Neutrophil (primary cell): ENCODE results near the gene ACCSL.

Experiments
- H3K27ac ChIP-seq: fragments of 200-600 bp; sonication (generic); 2 replicates; pipeline ENCODE4 v1.5.1; 2016; ENCODE audit warnings: mild to moderate bottlenecking, moderate library complexity
- H3K27me3 ChIP-seq: fragments of 200-600 bp; sonication (generic); 2 replicates; pipeline ENCODE4 v1.6.0; 2016; ENCODE audit warnings: mild to moderate bottlenecking
- H3K36me3 ChIP-seq: fragments of 200-600 bp; sonication (generic); 2 replicates; pipeline ENCODE4 v1.5.1; 2017
- H3K4me1 ChIP-seq, 2 experiments: fragments of 200-600 bp in 1 of 2; sonication (generic) in 1 of 2; 1 replicate in 1 of 2; 2 replicates in 1 of 2; pipeline versions ENCODE4 v1.5.1 to v1.6.1; 2013 to 2016; ENCODE audit warnings: low read depth in 1 of 2, low read length in 1 of 2, mild to moderate bottlenecking in 1 of 2, moderate library complexity in 1 of 2; ENCODE audit not compliant: control insufficient read depth in 1 of 2, insufficient read depth in 1 of 2
- H3K4me3 ChIP-seq, 2 experiments: fragments of 200-600 bp in 1 of 2; sonication (generic) in 1 of 2; 1 replicate in 1 of 2; 2 replicates in 1 of 2; pipeline ENCODE4 v1.5.1; 2013 to 2016; ENCODE audit warnings: low read depth in 1 of 2, low read length in 1 of 2, mild to moderate bottlenecking in 1 of 2, moderate library complexity in 1 of 2
- H3K9me3 ChIP-seq: fragments of 200-600 bp; sonication (generic); 2 replicates; pipeline ENCODE4 v1.5.1; 2016
- CTCF ChIP-seq: fragments of 200-600 bp; sonication (generic); IDR thresholded peaks from 2 replicates; pipeline ENCODE4 v1.5.1; 2016; ENCODE audit warnings: antibody characterized with exemption

ACCSL gene

GRCh38 chr11:44018829-44019228 is 29.0 kb upstream of the ACCSL start:
- no peak overlapping the region for H3K4me3 ChIP-seq
- H3K27ac ChIP-seq: no peak overlapping the region
- H3K27me3 ChIP-seq: peaks cover 27% of the 10 kb centered on the region
- no peaks in the 10 kb centered on the region for H3K36me3 ChIP-seq
- TF ChIP-seq CTCF: no peak
- H3K4me1 ChIP-seq: no peaks in the 10 kb centered on the region
- no peaks in the 10 kb centered on the region for H3K9me3 ChIP-seq

- no peak for TF ChIP-seq CTCF
- H3K27me3 ChIP-seq: peaks cover 31% of the 10 kb centered on the region
- no peaks in the 10 kb centered on the region for H3K9me3 ChIP-seq
- H3K36me3 ChIP-seq: no peaks in the 10 kb centered on the region
- H3K4me3 ChIP-seq: no peak overlapping the region
- no peaks in the 10 kb centered on the region for H3K4me1 ChIP-seq
- H3K27ac ChIP-seq: no peak overlapping the region
Observed at GRCh38 chr11:44024977-44025376, 22.8 kb upstream of the ACCSL start.

DNA sequence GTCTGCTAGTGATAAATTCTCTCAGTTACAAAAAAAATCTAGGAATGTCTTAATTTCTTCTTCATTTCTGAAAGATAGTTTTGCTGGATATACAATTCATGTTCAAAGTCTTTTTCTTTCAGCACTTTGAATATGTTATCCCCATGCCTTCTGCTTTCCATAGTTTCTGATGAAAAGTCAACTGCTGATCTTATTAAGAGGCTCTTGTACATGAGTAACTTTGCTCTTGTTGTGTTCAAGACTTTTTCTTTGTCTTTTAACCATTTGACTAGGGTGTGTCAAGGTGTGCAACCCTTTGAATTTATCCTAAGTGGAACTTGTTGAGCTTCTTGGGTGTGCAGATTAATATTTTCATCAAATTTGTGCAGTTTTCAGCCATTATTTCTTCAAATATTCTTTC is 22.1 kb upstream of the ACCSL start:
- Histone ChIP-seq H3K4me3 (no peak overlapping the region), H3K27me3 (peaks cover 26% of the 10 kb centered on the region), H3K4me1 (no peaks in the 10 kb centered on the region), H3K9me3 (no peaks in the 10 kb centered on the region), H3K27ac (no peak overlapping the region), H3K36me3 (no peaks in the 10 kb centered on the region)
- TF ChIP-seq CTCF: no peak

DNA sequence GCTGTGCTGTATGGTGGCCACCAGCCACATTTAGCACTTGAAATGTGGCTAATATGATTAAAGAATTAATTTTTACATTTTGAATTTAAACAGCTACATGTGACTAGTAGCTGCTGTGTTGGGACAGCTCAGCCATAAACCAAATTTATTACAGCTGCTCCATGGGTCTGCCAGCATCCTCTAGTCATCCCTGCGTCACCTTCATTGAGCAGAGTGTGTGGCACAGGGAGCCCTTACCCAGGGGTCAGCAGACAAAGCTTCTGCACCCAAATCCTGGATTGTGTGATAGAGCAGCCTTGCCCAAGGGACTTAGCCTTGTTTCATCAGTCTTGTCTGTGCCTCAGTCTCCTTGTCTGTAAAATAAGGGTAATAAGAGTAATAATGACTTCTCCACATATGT is 19.4 kb upstream of the ACCSL start:
- Histone ChIP-seq H3K27me3 (peaks cover 30% of the 10 kb centered on the region), H3K27ac (no peak overlapping the region), H3K36me3 (no peaks in the 10 kb centered on the region), H3K9me3 (no peaks in the 10 kb centered on the region), H3K4me3 (no peak overlapping the region), H3K4me1 (no peaks in the 10 kb centered on the region)
- TF ChIP-seq CTCF: no peak

DNA sequence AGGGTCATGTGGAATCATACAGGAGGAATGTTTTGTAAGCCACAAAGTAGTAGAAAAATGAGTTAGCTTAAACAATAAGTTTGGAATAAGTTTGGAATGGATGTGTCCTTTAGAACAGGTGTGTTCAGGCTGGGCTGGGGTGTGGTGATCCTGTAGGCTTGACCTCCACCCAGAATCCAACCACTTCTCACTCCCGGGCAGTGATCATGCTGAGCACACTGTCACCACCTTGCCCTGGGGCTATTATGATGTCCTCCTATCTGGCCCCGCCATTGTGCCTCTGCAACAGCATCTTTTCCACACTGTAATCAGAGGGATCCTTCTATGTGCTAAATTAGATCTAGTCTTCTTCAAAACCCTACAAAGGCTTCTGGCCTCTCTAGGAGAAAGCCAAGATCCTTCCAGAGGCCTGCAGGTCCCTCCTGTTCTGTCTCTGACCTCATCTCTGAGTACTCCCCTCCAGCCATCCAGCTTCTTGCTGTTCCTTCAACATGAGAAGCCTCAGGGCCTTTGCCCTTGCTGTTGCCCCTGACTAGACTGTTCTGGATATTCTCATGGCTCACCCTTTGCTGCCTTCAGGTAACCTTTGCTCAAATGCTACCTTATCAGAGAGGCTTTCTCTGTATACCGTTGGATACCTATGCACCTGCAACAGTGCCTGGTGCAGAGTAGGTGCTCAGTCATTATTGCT is 18.8 kb upstream of the ACCSL start:
- Histone ChIP-seq H3K27ac (no peak overlapping the region), H3K36me3 (no peaks in the 10 kb centered on the region), H3K4me1 (no peaks in the 10 kb centered on the region), H3K27me3 (peaks cover 30% of the 10 kb centered on the region), H3K9me3 (no peaks in the 10 kb centered on the region), H3K4me3 (no peak overlapping the region)
- no peak for TF ChIP-seq CTCF

DNA sequence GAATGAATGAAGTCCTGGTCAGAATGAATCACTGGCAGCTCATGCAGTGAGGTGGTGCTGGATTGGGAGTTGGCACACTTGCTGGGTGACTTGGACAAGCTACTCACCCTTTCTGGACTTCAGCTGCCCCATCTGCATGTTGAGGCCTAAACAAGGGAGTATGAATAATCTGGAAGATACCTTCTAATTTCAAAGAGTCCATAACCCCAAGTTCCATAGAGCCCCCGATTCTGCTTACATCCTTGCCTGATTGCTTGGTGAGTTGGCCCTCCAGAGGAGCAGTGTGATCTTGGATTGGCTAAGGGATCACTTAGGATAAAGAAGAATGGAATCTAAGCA is 18.3 kb upstream of the ACCSL start:
- H3K27me3 ChIP-seq: peaks cover 30% of the 10 kb centered on the region
- no peaks in the 10 kb centered on the region for H3K4me1 ChIP-seq
- TF ChIP-seq CTCF: no peak
- no peak overlapping the region for H3K4me3 ChIP-seq
- H3K36me3 ChIP-seq: no peaks in the 10 kb centered on the region
- no peaks in the 10 kb centered on the region for H3K9me3 ChIP-seq
- no peak overlapping the region for H3K27ac ChIP-seq
